AG10803 (cell line): ENCODE data around the gene CAMSAP2.
"Not testable (repeated sequence)": the region's sequence is repeated elsewhere in the genome, so short reads cannot be mapped to it uniquely, and the experiment has no call there.

Source experiments
- DNase-seq: peaks from one replicate; pipeline ENCODE4 v3.0.0; 2010; ENCODE audit warnings: low read depth
- H3K4me3 ChIP-seq: 2 replicates; pipeline ENCODE4 v1.5.1; 2011; ENCODE audit warnings: mild to moderate bottlenecking, low read length, control low read depth
- TF ChIP-seq, protein P1 (sequence below): conservative IDR thresholded peaks from 2 replicates; pipeline ENCODE4 v1.5.1; 2011; ENCODE audit warnings: mild to moderate bottlenecking, low read length, control low read depth, inconsistent platforms

The CAMSAP2 gene

DNA sequence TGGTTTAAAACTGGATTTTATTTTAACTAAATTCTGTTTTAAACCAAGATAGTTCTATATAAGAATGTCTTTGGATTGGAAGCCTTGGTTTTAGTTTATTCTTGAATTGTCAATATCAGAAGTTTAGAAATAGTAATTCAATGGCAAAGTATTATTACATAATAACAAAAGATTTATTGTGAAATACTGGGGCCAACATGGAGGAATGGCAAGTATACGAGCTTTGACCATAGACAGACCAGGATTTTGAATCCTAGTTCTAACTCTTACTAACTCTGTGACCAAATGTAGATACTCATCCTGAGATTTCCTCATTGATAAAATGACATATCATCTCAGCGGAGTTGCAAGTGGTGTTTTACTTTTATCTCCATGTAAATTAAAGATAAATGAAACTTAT is 63.3 kb downstream of the CAMSAP2 start:
- TF ChIP-seq, protein P1, sequence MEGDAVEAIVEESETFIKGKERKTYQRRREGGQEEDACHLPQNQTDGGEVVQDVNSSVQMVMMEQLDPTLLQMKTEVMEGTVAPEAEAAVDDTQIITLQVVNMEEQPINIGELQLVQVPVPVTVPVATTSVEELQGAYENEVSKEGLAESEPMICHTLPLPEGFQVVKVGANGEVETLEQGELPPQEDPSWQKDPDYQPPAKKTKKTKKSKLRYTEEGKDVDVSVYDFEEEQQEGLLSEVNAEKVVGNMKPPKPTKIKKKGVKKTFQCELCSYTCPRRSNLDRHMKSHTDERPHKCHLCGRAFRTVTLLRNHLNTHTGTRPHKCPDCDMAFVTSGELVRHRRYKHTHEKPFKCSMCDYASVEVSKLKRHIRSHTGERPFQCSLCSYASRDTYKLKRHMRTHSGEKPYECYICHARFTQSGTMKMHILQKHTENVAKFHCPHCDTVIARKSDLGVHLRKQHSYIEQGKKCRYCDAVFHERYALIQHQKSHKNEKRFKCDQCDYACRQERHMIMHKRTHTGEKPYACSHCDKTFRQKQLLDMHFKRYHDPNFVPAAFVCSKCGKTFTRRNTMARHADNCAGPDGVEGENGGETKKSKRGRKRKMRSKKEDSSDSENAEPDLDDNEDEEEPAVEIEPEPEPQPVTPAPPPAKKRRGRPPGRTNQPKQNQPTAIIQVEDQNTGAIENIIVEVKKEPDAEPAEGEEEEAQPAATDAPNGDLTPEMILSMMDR, result no peak
- DNase-seq, result no peak
- H3K4me3 ChIP-seq, result no peak overlapping the region

DNA sequence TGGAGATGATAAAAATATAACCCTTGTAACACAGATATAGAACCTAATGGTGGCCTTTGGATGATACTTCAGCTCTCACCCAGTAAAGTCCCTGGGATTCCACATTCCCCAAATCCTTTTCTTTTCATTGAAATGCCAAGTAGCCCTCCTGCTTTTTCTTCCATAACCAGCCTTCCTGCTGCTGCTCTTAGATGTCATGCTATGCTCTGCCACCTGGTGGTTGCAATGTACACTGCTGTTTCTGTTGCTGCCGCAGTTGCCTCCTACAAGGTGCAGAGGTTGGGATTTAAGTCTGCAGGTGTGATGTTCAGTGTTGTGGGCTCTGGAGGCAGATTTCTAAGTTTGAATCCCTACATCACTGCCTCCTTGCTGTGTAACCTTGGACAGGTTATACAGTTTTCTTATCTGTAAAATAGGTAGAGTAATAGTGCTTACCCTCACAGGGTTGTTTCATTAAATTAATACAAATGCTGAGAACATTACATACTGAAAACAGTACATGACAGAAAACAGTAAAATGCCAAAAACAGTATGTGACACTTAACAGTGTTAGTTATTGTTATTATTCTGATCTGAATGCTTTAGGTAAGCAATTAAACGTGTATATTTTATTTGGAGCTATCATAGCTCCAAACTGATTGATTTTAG is 64.3 kb downstream of the CAMSAP2 start:
- TF ChIP-seq, protein P1, result peak; percentile 99
- peak; percentile 79 for DNase-seq
- H3K4me3 ChIP-seq, result no peak overlapping the region

DNA sequence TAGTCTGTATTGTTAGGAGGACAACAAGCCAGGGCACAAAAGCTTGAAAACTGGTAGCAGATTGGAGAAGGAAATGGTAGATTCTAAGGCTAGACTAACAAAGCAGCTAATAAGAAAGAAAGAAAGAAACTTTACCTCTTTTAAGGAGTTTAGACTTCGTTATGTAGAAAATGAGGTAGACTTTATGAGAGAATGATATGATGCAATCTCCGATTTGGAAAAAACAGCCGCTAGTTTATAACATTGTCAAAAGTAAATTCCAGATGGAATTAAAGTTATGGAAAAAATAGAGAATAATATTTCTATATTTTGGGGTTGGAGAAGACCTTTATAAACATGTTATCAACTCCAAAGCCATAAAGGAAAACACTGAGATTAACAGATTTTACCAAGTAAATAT is 67.0 kb downstream of the CAMSAP2 start:
- H3K4me3 ChIP-seq, result no peak overlapping the region
- DNase-seq, result no peak
- TF ChIP-seq, protein P1, result no peak

DNA sequence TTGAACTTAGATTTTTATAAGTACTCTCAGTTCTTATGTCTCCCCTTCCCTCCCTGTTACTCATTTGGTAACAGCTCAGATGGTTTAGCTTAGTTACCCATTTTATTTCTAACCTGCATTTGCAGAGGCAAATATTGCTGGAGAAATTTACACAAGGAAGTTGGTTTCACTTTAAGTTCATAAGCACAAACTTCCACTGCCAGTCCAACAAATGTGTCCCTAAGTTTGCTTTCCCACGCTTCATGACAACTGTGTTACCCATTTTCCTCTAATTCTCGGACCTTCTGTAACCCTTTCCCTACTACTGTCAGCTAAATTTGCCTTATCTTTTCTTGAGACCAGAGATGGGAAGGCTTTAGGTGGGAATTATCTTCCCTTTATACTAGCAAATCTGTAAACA is 70.2 kb downstream of the CAMSAP2 start:
- TF ChIP-seq, protein P1, result no peak
- DNase-seq, result no peak
- no peak overlapping the region for H3K4me3 ChIP-seq

DNA sequence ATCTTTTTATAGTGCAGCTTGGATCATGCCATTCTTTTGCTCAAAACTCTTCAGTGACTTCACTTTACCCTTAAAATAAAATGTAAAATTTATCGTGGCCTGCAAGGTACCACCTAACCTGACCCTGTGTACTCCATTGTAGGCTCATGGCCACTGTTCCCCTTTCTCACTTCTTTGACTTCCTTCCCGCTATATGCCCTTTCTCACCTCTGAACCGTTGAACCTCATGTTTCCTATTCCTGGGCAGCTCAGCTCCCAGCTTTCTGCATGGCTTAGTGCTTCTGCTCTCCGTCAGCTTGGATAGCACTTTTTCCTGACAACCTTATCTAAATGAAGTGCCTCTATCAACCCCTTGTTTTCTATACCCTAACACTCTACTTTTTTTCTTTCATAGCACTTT is 73.0 kb downstream of the CAMSAP2 start:
- TF ChIP-seq, protein P1, result no peak
- no peak for DNase-seq
- no peak overlapping the region for H3K4me3 ChIP-seq

DNA sequence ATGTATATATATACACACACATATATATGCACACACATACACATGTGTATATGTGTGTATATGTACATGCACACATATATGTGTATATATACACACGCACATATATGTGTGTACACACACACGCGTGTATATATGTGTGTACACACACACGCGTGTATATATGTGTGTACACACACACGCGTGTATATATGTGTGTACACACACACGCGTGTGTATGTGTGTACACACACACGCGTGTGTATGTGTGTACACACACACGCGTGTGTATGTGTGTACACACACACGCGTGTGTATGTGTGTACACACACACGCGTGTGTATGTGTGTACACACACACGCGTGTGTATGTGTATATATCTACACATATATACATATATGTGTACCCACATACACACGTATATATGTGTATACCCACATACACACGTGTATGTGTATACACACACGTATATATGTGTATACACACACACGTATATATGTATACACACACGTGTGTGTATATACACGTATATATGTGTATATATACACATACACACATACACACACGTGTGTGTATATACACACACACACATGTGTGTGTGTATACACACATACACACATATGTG is 78.0 kb downstream of the CAMSAP2 start:
- DNase-seq, H3K4me3 ChIP-seq: not testable (repeated sequence)

DNA sequence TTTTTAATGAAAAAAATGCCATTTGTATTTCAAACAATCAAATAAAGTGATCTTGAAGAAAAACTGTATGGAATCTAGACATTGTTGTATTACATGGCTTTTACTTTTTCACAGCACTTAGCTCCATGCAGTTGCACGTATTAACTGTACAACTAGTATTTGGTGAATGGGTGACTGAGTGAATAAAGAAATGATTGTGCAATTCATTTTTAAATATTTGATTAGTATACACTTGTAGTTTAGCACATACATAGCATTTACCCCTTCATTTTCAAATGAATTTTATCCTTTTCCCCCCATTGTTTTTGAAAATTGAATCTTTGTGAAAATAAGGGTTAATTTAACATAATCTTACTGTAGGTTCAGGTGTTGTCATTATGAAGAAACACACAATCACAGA is 79.6 kb downstream of the CAMSAP2 start:
- no peak for DNase-seq
- TF ChIP-seq, protein P1, result no peak
- no peak overlapping the region for H3K4me3 ChIP-seq
